ENCODE results near the gene COL23A1. TPM values are rescaled to one million over a fixed set of nuclear protein-coding genes. Genes with fewer than 3 reads are reported as not detected.

The COL23A1 gene
- total RNA-seq, 4 donors from 2014 or later = 2.5 to 3.4 (median 3.0) TPM

- DNase-seq (ENCODE audit: low spot score in 2 of 2) = no peak
- 92 to 96% methylated on average over 2 of the region's 2 CpGs for WGBS, 2 donors
- H3K4me3 ChIP-seq (ENCODE audit: low read depth, poor library complexity, severe bottlenecking) = no peak overlapping the region
- no peak for TF ChIP-seq CTCF (IDR thresholded peaks at IDR 0.05)
- TF ChIP-seq POLR2A (IDR thresholded peaks at IDR 0.05) = no peak
- intact Hi-C loops (cut with DNase I; ENCODE audit: low total_unique reads) = no loop called here
These were observed 182.5 kb downstream of the COL23A1 start for GRCh38 chr5:178407646-178408045.

- intact Hi-C loops (cut with DNase I; ENCODE audit: low total_unique reads) = no loop called here
- WGBS, 2 donors = 81 to 84% methylated on average over 8 of the region's 8 CpGs
- DNase-seq (ENCODE audit: low spot score in 2 of 2) = no peak
These were observed 185.2 kb downstream of the COL23A1 start for GRCh38 chr5:178404987-178405386.

GRCh38 chr5:178403956-178404600, 186.1 kb downstream of the COL23A1 start:
- TF ChIP-seq POLR2A (IDR thresholded peaks at IDR 0.05) (no peak), CTCF (IDR thresholded peaks at IDR 0.05) (no peak)
- DNase-seq (ENCODE audit: low spot score in 2 of 2) = peak in 1 of 2 donors; percentile 25
- intact Hi-C loops (cut with DNase I; ENCODE audit: low total_unique reads) = no loop called here
- 86 to 91% methylated on average over 10 of the region's 10 CpGs for WGBS, 2 donors
- no peak overlapping the region for H3K4me3 ChIP-seq (ENCODE audit: low read depth, poor library complexity, severe bottlenecking)

More at GRCh38 chr5:178404987-178405386, 185.2 kb downstream of the COL23A1 start:
- H3K4me3 ChIP-seq (ENCODE audit: low read depth, poor library complexity, severe bottlenecking) = no peak overlapping the region
- TF ChIP-seq POLR2A (IDR thresholded peaks at IDR 0.05) (no peak), CTCF (IDR thresholded peaks at IDR 0.05) (no peak)

GRCh38 chr5:178403351-178403750, 186.8 kb downstream of the COL23A1 start:
- no peak for DNase-seq (ENCODE audit: low spot score in 2 of 2)
- intact Hi-C loops (cut with DNase I; ENCODE audit: low total_unique reads) = no loop called here
- H3K4me3 ChIP-seq (ENCODE audit: low read depth, poor library complexity, severe bottlenecking) = no peak overlapping the region
- TF ChIP-seq POLR2A (IDR thresholded peaks at IDR 0.05) (no peak), CTCF (IDR thresholded peaks at IDR 0.05) (no peak)
- WGBS, 2 donors = 95 to 97% methylated on average over 8 of the region's 8 CpGs

- no peak overlapping the region for H3K4me3 ChIP-seq (ENCODE audit: low read depth, poor library complexity, severe bottlenecking)
- peak in 1 of 2 donors; percentile 81 for DNase-seq (ENCODE audit: low spot score in 2 of 2)
- intact Hi-C loops (cut with DNase I; ENCODE audit: low total_unique reads) = no loop called here
- TF ChIP-seq CTCF (IDR thresholded peaks at IDR 0.05) (no peak), POLR2A (IDR thresholded peaks at IDR 0.05) (no peak)
- WGBS, 2 donors = 71 to 76% methylated on average over 12 of the region's 12 CpGs
These were observed 190.5 kb downstream of the COL23A1 start for GRCh38 chr5:178399701-178400095.

All from lower leg skin (tissue), 4 donors.